Liver (tissue), 3 donors: ENCODE results near the gene AFP.
"Not testable (repeated sequence)": the region's sequence is repeated elsewhere in the genome, so short reads cannot be mapped to it uniquely, and the experiment has no call there.

ENCODE experiments used
- EGR1 ChIP-seq, 2 donors: IDR thresholded peaks; 2 replicates each; pipeline ENCODE4 v1.6.1; 2016 to 2018; ENCODE audit warnings: antibody characterized with exemption in 2 of 2, low read depth in 2 of 2
- GABPA ChIP-seq, 2 donors: IDR thresholded peaks in 1 of 2; conservative IDR thresholded peaks in 1 of 2; 2 replicates each; pipeline ENCODE4 v1.6.1; 2016; ENCODE audit warnings: antibody characterized with exemption in 2 of 2, mild to moderate bottlenecking in 1 of 2, moderate library complexity in 1 of 2
- HNF4G ChIP-seq: IDR thresholded peaks from 2 replicates; pipeline ENCODE4 v1.6.1; 2016; ENCODE audit warnings: antibody characterized with exemption
- JUND ChIP-seq, 2 donors: IDR thresholded peaks; 2 replicates each; pipeline ENCODE4 v1.6.1; 2016; ENCODE audit warnings: antibody characterized with exemption in 2 of 2
- NR2F2 ChIP-seq: IDR thresholded peaks from 2 replicates; pipeline ENCODE4 v1.6.1; 2016; ENCODE audit warnings: antibody characterized with exemption
- RAD21 ChIP-seq, 2 donors: IDR thresholded peaks; 2 replicates each; pipeline ENCODE4 v1.6.1; 2016; ENCODE audit warnings: antibody characterized with exemption in 2 of 2, mild to moderate bottlenecking in 2 of 2
- RXRA ChIP-seq, 2 donors: IDR thresholded peaks; 2 replicates each; pipeline ENCODE4 v1.6.1; 2017 to 2018; ENCODE audit warnings: antibody characterized with exemption in 2 of 2, mild to moderate bottlenecking in 1 of 2
- TF ChIP-seq, protein P1 (sequence below): fragments of 150-350 bp; IDR thresholded peaks from 2 replicates; pipeline ENCODE4 v1.5.1; 2017; ENCODE audit warnings: improper control_type of control experiment, low read depth, low read length; ENCODE audit not compliant: missing input control
- TF ChIP-seq, protein P2 (sequence below): IDR thresholded peaks from 2 replicates; pipeline ENCODE4 v1.6.1; 2016; ENCODE audit warnings: antibody characterized with exemption
- TF ChIP-seq, protein P3 (sequence below): IDR thresholded peaks from 2 replicates; pipeline ENCODE4 v1.6.1; 2016; ENCODE audit warnings: antibody characterized with exemption
- TF ChIP-seq, protein P4 (sequence below): IDR thresholded peaks from 2 replicates; pipeline ENCODE4 v1.6.1; 2016; ENCODE audit warnings: antibody characterized with exemption, mild to moderate bottlenecking
- TF ChIP-seq, protein P5 (sequence below): IDR thresholded peaks from 2 replicates; pipeline ENCODE4 v1.6.1; 2016; ENCODE audit warnings: antibody characterized with exemption
- donor health status: healthy.
- donor health status: healthy.

DNA sequence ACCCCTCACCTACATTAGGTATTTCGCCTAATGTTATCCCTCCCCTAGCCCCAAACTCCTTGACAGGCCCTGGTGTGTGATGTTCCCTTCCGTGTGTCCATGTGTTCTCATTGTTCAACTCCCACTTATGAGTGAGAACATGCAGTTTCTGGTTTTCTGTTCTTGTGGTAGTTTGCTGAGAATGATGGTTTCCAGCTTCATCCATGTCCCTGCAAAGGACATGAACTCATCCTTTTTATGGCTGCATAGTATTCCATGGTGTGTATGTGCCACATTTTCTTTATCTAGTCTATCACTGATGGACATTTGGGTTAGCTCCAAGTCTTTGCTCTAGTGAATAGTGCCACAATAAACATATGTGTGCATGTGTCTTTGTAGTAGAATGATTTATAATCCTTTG, 46.4 kb upstream of the AFP start:
- TF ChIP-seq, protein P1, sequence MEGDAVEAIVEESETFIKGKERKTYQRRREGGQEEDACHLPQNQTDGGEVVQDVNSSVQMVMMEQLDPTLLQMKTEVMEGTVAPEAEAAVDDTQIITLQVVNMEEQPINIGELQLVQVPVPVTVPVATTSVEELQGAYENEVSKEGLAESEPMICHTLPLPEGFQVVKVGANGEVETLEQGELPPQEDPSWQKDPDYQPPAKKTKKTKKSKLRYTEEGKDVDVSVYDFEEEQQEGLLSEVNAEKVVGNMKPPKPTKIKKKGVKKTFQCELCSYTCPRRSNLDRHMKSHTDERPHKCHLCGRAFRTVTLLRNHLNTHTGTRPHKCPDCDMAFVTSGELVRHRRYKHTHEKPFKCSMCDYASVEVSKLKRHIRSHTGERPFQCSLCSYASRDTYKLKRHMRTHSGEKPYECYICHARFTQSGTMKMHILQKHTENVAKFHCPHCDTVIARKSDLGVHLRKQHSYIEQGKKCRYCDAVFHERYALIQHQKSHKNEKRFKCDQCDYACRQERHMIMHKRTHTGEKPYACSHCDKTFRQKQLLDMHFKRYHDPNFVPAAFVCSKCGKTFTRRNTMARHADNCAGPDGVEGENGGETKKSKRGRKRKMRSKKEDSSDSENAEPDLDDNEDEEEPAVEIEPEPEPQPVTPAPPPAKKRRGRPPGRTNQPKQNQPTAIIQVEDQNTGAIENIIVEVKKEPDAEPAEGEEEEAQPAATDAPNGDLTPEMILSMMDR = not testable (repeated sequence)
- TF ChIP-seq, protein P2, sequence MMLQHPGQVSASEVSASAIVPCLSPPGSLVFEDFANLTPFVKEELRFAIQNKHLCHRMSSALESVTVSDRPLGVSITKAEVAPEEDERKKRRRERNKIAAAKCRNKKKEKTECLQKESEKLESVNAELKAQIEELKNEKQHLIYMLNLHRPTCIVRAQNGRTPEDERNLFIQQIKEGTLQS = not testable (repeated sequence)
- not testable (repeated sequence) for TF ChIP-seq RAD21 (IDR thresholded peaks at IDR 0.05); JUND (IDR thresholded peaks at IDR 0.05); GABPA (IDR thresholded peaks at IDR 0.05 in 1 of 2, conservative IDR thresholded peaks at IDR 0.05 in 1 of 2); HNF4G; NR2F2; EGR1 (IDR thresholded peaks at IDR 0.05; ENCODE audit: low read depth in 2 of 2); RXRA (IDR thresholded peaks at IDR 0.05)
- TF ChIP-seq, protein P3, sequence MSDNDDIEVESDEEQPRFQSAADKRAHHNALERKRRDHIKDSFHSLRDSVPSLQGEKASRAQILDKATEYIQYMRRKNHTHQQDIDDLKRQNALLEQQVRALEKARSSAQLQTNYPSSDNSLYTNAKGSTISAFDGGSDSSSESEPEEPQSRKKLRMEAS = not testable (repeated sequence)
- TF ChIP-seq, protein P4, sequence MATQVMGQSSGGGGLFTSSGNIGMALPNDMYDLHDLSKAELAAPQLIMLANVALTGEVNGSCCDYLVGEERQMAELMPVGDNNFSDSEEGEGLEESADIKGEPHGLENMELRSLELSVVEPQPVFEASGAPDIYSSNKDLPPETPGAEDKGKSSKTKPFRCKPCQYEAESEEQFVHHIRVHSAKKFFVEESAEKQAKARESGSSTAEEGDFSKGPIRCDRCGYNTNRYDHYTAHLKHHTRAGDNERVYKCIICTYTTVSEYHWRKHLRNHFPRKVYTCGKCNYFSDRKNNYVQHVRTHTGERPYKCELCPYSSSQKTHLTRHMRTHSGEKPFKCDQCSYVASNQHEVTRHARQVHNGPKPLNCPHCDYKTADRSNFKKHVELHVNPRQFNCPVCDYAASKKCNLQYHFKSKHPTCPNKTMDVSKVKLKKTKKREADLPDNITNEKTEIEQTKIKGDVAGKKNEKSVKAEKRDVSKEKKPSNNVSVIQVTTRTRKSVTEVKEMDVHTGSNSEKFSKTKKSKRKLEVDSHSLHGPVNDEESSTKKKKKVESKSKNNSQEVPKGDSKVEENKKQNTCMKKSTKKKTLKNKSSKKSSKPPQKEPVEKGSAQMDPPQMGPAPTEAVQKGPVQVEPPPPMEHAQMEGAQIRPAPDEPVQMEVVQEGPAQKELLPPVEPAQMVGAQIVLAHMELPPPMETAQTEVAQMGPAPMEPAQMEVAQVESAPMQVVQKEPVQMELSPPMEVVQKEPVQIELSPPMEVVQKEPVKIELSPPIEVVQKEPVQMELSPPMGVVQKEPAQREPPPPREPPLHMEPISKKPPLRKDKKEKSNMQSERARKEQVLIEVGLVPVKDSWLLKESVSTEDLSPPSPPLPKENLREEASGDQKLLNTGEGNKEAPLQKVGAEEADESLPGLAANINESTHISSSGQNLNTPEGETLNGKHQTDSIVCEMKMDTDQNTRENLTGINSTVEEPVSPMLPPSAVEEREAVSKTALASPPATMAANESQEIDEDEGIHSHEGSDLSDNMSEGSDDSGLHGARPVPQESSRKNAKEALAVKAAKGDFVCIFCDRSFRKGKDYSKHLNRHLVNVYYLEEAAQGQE = not testable (repeated sequence)
- TF ChIP-seq, protein P5, sequence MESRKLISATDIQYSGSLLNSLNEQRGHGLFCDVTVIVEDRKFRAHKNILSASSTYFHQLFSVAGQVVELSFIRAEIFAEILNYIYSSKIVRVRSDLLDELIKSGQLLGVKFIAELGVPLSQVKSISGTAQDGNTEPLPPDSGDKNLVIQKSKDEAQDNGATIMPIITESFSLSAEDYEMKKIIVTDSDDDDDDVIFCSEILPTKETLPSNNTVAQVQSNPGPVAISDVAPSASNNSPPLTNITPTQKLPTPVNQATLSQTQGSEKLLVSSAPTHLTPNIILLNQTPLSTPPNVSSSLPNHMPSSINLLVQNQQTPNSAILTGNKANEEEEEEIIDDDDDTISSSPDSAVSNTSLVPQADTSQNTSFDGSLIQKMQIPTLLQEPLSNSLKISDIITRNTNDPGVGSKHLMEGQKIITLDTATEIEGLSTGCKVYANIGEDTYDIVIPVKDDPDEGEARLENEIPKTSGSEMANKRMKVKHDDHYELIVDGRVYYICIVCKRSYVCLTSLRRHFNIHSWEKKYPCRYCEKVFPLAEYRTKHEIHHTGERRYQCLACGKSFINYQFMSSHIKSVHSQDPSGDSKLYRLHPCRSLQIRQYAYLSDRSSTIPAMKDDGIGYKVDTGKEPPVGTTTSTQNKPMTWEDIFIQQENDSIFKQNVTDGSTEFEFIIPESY = not testable (repeated sequence)
